GM19351 (cell line): ENCODE measurements around the gene ZMYND15.

Source experiments
- ATAC-seq: cut with Tn5 transposase; IDR thresholded peaks from one replicate; pipeline ENCODE4 v1.9.1; 2021; ENCODE audit warnings: mild to moderate bottlenecking, moderate library complexity; ENCODE audit not compliant: unreplicated experiment

Gene ZMYND15

DNA sequence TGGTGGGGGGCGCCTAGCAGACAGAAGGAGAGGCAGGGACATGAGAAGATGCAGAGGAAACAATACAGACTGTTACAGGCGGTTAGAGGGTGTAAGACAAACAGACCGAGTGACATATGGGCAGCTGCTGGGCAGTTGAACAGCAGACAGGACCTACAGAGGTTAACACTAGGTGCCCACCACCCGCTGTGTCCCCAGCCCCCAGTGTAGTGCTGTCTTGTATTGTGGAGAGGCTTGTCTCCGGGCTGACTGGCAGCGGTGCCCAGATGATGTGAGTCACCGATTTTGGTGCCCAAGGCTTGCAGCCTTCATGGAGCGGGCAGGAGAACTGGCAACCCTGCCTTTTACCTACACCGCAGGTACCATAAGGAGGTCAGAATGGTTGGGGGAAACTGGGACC is 2.5 kb downstream of the ZMYND15 start:
- ATAC-seq: no peak

DNA sequence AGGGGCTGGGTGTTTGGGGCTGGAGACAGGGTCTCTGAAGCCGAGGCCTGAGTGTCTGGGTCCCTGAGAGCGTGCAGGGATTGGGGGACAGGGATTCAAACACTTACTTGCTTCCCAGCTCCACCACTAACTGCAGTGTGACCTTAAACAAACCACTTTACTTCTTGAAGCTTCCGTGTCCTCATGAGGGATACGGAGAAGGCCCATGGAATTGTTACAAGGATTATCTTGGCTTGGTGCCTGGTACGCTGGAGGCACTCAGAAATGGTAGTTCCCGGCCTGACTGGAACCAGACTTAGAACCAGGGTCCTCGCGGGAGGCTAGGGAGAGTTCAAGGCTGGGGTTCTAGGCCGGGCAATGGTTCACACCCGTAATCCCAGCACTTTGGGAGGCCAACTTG is 3.0 kb downstream of the ZMYND15 start:
- ATAC-seq: no peak

DNA sequence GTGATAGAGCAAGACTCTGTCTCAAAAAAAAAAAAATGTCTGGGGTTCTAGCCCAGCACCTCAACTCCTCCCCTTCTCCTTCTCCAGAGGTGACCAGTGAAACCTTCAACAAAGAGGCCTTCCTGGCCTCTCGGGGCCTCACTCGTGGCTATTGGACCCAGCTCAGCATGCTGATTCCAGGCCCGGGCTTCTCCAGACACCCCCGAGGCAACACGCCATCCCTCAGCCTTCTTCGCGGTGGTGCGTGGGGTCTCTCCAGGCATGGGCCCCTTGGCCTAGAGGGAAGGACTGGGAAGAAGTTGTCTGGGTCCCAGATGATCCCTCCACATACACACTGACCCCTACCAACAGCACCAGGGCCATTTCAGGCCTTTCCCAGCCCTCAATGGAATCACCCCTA is 3.6 kb downstream of the ZMYND15 start:
- ATAC-seq: no peak

DNA sequence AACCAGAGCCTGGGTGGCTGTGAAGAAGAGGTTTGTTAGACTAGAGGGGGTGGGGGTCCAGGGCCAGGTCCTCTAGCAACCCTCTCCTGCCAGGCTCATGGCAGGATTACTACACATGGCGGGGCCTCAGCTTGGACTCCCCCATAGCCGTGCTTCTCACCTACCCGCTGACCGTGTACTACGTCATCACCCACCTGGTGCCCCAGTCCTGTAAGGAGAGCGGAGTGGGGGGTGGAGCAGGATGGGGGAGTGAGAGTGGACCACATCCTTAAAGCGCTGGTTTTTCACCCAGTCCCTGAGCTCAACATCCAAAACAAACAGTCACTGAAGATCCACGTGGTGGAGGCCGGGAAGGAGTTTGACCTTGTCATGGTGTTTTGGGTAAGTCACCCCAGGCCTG is 4.3 kb downstream of the ZMYND15 start:
- no peak for ATAC-seq

DNA sequence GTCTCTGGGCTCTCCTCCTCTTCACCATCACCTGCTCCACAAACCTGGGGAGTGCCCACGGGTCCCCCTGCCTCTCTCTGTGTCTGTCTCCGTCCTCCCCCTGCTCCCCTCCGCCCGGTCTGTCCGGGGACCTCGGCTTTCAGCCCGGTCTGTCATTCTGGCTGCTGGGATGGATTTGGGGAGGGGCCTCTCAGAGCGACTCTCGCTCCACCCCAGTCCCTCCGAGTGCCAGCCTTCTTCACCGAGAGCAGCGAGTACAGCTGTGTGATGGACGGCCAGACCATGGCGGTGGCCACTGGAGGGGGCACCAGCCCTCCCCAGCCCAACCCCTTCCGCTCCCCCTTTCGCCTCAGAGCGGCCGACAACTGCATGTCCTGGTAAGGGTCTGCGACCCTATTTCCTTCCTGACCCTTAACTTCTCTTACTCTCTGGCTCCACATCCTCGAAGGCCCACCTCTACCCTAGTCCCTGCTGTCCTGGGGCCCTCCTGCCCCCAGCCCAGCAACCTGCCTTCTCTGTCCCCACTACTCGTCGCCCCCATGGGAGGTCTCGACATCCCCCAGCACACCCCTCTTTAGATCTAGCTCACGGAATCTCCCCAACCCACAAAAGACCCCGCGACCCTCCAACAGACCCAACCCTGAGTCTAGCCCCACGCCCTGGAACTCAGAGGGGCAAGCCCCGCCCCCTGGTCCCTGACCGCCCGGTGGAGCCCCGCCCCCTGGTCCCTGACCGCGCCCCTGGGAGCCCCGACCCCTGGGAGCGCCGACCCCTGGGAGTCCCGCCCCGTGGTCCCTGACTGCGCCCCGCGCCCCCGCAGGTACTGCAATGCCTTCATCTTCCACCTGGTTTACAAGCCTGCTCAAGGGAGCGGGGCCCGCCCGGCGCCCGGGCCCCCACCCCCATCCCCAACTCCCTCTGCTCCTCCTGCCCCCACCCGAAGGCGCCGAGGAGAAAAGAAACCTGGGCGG is 5.7 kb downstream of the ZMYND15 start:
- no peak for ATAC-seq

DNA sequence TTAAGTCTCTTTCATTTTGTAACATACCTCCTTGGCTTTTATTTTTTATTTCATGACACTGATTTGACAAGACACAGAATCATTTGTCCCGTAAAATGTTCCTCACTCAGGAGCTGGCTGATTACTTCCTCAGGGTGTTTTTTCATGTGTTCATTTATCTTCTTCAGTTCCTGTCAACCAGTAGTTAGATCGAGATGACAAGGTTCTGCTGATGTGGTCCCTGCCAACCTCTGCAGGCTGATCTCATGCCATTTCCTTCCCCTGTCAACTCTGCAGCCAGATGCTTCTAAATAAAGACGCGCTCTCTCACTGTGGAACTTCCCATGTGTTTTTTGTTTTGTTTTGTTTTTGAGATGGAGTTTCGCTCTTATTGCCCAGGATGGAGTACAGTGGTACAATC is 8.2 kb downstream of the ZMYND15 start:
- ATAC-seq: no peak

DNA sequence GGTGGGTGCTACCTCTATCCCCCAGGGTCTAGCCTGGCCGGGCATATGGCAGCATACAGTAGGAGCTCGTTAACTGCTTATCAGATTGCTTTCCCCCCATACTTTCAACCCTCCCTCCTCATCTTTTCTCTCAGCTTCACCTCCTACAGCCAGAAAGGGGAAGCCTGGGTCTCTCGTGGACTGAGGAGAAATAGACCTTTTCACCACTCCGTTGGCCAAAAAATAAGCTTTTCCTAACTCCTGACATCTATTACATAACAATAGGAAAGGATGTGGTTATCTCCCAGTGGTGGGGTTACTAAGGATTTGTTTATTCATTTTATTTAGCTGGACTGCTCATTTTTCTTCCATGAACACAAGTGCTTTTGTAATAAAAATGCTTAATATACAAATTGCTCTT is 9.1 kb downstream of the ZMYND15 start:
- no peak for ATAC-seq

DNA sequence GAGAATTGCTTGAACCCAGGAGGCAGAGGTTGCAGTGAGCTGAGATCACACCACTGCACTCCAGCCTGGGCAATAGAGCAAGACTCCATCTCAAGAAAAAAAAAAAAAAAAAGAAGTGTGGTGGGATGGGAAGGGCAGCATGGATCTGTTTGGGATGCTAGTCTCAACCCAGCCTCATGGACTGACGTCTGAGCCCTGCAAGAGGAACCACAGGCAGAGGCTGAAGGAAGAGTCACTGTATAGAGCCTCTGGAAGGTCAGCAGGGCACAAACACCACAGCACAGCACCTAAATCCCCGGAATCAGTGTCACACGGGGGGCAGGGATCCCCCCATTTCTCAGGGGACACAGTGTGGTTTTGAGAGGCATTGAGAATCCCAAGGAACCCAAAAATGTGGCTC is 11.0 kb downstream of the ZMYND15 start:
- no peak for ATAC-seq

DNA sequence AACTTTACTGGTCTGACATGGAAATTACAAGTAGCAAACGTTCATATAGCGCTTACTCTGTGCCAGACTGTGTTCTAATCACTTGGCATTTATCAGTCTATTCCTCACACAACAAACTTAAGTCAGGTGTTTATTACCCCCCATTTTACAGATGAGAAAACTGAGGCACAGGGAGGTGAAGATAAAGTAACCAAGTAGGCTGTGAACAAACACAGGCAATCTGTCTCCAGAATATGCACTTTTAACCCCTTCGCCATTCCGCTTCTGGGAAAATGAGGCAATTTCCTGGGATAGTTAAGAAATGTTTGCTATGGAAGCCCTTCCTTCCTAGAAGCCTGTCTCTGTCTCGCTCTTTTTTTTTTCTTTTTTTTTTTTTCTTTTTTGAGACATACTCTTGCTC is 12.3 kb downstream of the ZMYND15 start:
- ATAC-seq: no peak

DNA sequence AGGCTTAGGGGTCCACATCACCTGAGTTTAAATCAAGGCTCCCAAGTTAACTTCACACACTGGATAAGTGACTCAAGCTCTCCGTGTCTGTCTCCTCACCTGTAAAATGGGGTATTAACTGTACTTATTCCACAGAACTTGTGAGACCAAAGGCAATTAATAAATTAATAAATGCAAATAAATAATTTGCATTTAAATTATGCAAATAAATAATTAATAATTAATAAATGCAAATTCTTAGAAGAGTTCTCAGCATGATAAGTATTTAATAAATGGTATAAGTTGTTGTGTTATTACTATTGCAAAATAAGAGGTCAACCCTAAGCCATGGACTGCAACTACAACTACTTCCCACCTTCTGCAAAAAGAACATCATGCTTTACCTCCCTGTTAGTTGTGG is 13.8 kb downstream of the ZMYND15 start:
- ATAC-seq: no peak

DNA sequence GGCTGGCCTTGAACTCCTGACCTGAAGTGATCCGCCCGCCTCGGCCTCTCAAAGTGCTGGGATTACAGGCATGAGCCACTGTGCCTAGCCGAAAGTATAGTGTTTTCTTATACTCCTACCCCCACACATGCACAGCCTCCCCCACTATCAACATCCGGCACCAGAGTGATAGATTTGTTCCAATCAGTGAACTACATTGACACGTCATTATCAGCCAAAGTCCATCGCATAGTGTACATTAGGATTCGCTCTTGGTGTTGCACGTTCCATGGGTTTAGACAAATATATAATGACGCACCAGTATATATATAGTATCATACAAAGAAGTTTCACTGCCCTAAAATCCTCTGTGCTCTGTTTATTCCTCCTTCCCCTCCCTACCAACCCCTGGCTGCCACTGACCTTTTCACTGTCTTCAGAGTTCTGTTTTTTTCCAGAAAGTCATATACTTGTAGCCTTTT is 20.2 kb downstream of the ZMYND15 start:
- ATAC-seq: no peak

DNA sequence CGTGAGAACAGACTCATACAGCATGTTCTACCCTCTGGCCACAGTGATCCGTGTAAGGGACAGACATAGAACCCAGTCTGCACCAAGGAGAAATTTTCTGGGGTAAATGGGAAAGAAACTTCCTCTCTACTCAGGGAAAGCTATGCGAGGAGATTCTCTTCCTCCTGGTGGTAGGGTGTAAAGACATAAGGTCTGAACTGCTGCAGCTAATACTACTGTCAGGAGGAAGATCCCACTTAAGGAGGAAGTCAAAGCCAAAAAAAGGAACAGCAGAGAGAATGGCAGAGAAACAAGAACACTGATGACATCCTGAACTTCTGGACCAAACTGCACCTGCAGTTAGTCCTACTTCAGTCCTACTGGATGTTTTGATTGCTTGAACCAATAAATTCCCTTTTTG is 25.0 kb downstream of the ZMYND15 start:
- ATAC-seq: no peak

DNA sequence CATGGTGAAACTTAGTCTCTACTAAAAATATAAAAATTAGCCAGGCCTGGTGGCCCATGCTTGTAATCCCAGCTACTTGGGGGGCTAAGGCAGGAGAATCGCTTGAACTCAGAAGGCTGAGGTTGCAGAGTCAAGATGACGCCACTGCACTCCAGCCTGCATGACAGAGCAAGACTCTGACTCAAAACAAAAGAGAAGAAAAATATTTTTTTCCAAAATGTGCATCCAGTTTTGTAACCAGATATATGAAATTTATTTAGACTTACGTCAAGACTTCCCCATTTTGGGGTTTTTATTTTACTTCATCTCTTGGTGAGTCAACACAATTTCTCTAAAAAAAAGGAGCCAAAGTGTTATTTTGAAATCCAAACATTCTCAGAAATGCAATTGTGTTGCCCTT is 26.6 kb downstream of the ZMYND15 start:
- ATAC-seq: no peak

DNA sequence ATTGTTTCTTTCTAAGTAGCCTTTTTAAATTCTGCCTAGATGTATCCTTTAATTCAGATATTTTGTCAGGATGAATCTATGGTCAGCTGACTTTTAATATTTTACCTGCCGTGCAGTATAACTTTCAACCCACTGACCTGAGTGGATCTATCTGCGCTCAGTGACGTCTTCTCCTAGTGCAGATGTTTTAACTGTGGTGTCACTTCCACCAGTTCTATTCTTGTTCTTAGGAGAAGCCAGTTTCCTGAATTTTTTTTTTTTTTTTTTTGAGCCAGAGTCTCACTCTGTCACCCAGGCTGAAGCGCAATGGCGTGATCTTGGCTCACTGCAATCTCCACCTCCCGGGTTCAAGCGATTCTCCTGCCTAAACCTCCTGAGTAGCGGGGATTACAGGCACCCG is 27.1 kb downstream of the ZMYND15 start:
- no peak for ATAC-seq

DNA sequence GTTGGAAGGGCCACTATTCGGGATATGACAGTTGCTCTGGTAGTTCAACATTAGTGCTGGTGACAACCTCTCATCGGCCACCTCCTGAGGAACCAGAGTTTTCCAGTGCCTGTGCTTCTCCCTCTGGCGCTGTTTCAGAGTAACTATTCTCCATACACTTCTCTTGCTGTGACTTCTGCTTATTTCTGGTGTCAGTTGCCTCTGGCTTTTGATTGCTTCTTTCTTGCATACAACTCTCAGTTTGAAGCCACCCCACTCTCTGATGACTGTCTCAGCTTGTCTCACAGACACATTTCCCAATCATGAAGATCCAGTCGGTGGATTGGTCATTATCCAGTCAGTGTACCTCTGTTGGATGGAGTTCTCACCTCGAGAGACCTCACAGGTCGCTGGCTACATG is 28.7 kb downstream of the ZMYND15 start:
- no peak for ATAC-seq

DNA sequence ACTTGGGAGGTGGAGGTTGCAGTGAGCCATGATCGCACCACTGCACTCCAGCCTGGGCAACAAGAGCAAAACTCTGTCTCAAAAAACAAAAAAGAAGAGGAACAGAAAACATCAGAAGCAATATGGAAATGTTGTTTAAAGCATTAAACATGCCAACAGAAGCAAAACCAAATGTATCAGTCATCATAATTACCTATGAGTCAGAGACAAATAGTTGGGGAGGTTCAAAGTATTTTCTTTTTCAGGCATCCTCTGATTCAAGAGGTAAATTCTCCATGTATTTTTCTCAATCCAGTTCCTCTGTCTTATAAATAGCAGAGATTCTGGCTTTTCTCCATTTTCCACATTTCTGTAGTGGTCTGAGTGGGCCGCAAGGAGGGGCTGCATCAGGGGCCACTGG is 30.0 kb downstream of the ZMYND15 start:
- ATAC-seq: no peak

DNA sequence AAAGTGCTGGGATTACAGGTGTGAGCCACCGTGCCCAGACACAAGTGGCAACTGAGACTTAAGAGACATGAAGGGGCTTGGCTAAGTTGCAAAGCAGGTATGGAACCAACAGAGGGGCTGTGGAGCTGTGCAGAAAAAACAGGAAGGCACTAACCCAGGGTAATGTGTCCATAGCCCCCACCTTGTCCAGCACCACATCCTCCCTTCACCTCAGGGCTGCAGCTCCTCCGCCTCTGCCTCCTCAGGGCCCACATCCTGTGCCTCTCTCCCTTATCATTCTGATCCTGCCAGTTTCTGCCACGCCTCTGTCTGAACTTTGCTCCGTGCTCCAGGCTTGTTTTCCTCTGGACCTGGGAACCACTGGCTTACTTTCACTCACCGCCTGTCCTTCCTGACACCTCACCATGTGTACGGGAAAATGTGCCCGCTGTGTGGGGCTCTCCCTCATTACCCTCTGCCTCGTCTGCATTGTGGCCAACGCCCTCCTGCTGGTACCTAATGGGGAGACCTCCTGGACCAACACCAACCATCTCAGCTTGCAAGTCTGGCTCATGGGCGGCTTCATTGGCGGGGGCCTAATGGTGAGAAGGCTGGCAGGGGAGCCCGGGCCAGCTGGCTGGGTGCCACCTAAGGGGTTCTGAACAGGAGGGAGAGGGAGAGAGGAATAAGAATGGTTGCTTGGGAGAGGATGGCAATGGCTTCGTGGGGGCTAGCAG is 32.0 kb downstream of the ZMYND15 start, which contains the start of gene TM4SF5:
TM4SF5 (plus strand) TSS at position 368 of the 716 bp plus-strand sequence; CDS start at position 405, 37 bp downstream.
- ATAC-seq: no peak

DNA sequence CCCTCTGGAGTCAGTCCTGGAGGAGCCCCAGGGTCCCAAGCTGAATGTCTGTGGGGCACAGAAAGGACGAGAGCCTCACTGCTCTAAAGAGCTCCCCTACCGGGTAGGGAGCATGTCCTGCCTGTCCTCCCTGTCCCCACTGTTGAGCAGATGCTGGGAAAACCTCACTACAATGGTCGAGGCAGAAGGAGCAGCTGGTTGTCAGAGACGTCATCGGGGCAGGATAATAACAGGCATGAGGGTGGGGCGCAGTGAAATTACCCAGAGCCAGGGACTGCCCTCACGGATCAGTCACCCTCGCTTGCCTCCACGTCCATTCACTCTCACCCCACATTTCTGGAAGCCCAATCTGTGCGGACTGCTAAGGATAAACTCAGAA is 32.6 kb downstream of the ZMYND15 start:
- ATAC-seq: no peak

DNA sequence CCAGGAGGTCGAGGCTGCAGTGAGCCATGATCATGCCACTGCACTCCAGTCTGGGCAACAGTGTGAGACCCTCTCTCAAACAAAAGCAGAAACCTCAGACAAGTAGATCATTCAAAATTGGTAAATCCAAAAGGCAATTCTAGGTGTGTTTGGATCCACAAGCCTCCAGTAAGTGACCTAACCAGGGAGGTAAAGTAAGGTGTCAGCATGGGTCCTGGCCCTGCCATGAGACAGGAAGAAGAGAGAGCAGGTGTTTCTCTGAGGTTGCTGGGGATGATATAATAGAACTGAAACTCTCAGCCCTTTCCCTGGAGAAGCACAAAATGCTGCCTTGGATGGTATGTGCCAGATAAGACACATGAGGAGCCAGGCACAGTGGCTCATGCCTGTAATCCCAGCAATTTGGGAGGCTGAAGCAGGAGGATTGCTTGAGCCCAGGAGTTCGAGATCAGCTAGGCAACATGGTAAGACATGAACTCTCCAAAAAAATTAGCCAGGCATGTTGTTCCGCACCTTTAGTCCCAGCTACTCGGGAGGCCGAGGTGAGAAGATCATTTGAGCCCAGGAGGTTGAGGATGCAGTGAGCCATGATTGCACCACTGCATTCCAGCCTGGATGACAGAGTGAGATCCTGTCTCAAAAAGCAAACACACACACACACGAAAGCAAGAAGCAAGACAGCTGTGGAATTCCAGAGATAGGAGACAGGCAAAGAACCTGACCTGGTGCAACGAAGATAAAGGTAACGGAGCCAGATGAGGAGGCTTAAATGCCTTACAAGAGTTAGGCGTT is 38.5 kb downstream of the ZMYND15 start:
- ATAC-seq: no peak

DNA sequence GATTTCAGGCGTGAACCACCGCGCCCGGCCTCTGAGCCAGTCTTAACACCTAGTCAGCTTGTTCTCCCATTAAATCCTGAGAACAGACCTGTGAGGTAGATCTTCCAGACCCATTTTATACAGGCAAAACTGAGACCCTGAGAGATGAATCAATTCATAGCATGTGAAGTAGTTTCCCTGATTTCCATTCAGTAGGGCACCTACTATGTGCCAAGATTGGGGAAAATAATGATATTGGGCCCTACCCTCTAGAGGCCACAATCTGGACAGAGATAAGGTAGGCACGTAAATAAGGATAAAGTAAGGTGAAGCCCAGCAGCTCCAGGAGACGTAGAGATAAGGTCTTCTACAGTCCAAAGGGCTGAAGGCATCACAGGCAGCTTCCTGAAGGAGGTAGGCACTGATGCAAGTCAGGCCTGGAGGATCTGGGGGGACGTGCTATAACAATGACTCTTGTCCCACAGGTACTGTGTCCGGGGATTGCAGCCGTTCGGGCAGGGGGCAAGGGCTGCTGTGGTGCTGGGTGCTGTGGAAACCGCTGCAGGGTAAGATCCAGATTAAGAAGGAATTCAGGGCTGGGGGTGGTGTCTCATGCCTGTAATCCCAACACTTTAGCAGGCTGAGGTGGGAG is 40.8 kb downstream of the ZMYND15 start:
- no peak for ATAC-seq

DNA sequence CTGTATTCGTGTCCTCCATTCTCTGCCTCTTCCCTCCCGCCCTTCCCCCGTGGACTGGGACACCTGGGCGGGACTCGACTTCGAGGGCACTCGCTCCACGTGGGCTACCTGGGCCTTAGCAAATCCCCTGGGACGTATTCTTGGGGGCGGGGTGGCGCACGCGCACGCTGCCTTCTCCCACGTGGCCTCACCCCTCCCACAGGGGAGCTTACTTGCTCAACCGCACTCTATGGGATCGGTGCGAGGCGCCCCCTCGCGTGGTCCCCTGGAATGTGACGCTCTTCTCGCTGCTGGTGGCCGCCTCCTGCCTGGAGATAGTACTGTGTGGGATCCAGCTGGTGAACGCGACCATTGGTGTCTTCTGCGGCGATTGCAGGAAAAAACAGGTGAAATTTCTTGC is 43.0 kb downstream of the ZMYND15 start:
- ATAC-seq: no peak
